ENCODE measurements around the gene PUM1. TPM values are rescaled to one million over a fixed set of nuclear protein-coding genes. Genes with fewer than 3 reads are reported as not detected.

Gene PUM1
- total and polyA plus RNA-seq, 2 donors (not counting 3 experiments of a cell fraction or from before 2014, with no cell fraction given) = 94.7 to 124 TPM

GRCh38 chr1:30915491-30916230 is 149.9 kb downstream of the PUM1 start:
- H3K27ac ChIP-seq (ENCODE audit: insufficient read depth, low read depth, low read length) = no peak overlapping the region
- no peak overlapping the region for H3K9ac ChIP-seq (replicated peaks; ENCODE audit: extremely low read depth, insufficient read depth, low read length)
- H3K4me3 ChIP-seq (replicated peaks in 1 of 3; ENCODE audit: insufficient read depth in 1 of 3, low read depth in 1 of 3, low read length in 3 of 3) = no peak overlapping the region
- TF ChIP-seq MYC (IDR thresholded peaks at IDR 0.05; ENCODE audit: low read depth, low read length) (no peak), JUN (IDR thresholded peaks at IDR 0.05; ENCODE audit: borderline replicate concordance, insufficient read depth, insufficient read length, low read depth) (no peak), CTCF (IDR thresholded peaks at IDR 0.05; ENCODE audit: extremely low read depth in 1 of 2, insufficient read depth in 1 of 2, low read depth in 1 of 2, low read length in 2 of 2) (no peak), FOS (IDR thresholded peaks at IDR 0.05; ENCODE audit: borderline replicate concordance, insufficient read depth, low read length) (no peak), EZH2 (IDR thresholded peaks at IDR 0.05; ENCODE audit: borderline replicate concordance, low read depth, low read length, severe bottlenecking) (no peak), GATA2 (IDR thresholded peaks at IDR 0.05; ENCODE audit: insufficient read depth, insufficient read length, low read depth, low read length) (no peak), POLR2A (IDR thresholded peaks at IDR 0.05; ENCODE audit: low read depth, low read length) (no peak)
- TF ChIP-seq, protein P1, sequence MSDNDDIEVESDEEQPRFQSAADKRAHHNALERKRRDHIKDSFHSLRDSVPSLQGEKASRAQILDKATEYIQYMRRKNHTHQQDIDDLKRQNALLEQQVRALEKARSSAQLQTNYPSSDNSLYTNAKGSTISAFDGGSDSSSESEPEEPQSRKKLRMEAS (IDR thresholded peaks at IDR 0.05; ENCODE audit: insufficient read depth, insufficient read length) = no peak
- ChIA-PET CTCF (interaction anchor here (1.4 to 8.1 kb wide), 5 partner anchors 10 to 197 kb away, joined by 3 to 528 read pairs (median 15); no protein-coding TSS in a partner anchor), POLR2A (no interaction called here)
- dilution Hi-C loops (cut with MboI; ENCODE audit: extremely low pct_ligation_motif_present, low sequenced_read_pairs) (loop anchor here (25.0 kb wide), 1 partner anchor 103 kb away; no protein-coding TSS in a partner anchor), intact Hi-C loops (cut with micrococcal nuclease) (no loop called here)
- no peaks in the 10 kb centered on the region for H3K79me2 ChIP-seq (ENCODE audit: control insufficient read depth, insufficient read depth, low read length)
- no peak for DNase-seq (ENCODE audit: low read depth, low spot score)
- no peak overlapping the region for H3K4me2 ChIP-seq (ENCODE audit: insufficient read depth, low read length)
- H3K36me3 ChIP-seq (ENCODE audit: control insufficient read depth in 2 of 2, extremely low read depth in 1 of 2, insufficient read depth in 2 of 2, low read length in 2 of 2) = no peaks in the 10 kb centered on the region
- no peaks in the 10 kb centered on the region for H3K4me1 ChIP-seq (ENCODE audit: control insufficient read depth, extremely low read depth, insufficient read depth, low read length)
- no peaks in the 10 kb centered on the region for H3K9me1 ChIP-seq (replicated peaks; ENCODE audit: control insufficient read depth, extremely low read depth, insufficient read depth, low read length)
- no peak overlapping the region for H2AFZ ChIP-seq (ENCODE audit: low read depth, low read length)
- no peaks in the 10 kb centered on the region for H4K20me1 ChIP-seq (replicated peaks; ENCODE audit: control insufficient read depth, extremely low read depth, insufficient read depth, low read length)
- FAIRE-seq = no peak
- H3K9me3 ChIP-seq (replicated peaks; ENCODE audit: control insufficient read depth, insufficient read depth, low read length) = no peaks in the 10 kb centered on the region
- H3K27me3 ChIP-seq (ENCODE audit: control insufficient read depth in 2 of 2, insufficient read depth in 2 of 2, low read length in 2 of 2) = no peaks in the 10 kb centered on the region
- BruUV-seq (replicated peaks) = no TSS peak
